NCI-H345 treated with DMSO at 0.1 percent for 48 hours (cell line): ENCODE measurements around the gene DFFB.

ENCODE experiments used
- DNase-seq: peaks from one replicate; lab custom pipeline; 2025; ENCODE audit not compliant: unreplicated experiment; lab: John Stamatoyannopoulos, UW

The DFFB gene

GRCh38 chr1:3828391-3828790, 28.9 kb upstream of the DFFB start:
- no peak for DNase-seq

GRCh38 chr1:3831689-3832088, 25.6 kb upstream of the DFFB start:
- DNase-seq, result no peak

- no peak for DNase-seq
Observed at GRCh38 chr1:3834701-3835100, 22.6 kb upstream of the DFFB start.

- no peak for DNase-seq
Observed at GRCh38 chr1:3836421-3836820, 20.9 kb upstream of the DFFB start.

- no peak for DNase-seq
Observed at GRCh38 chr1:3837200-3837599, 20.1 kb upstream of the DFFB start.

GRCh38 chr1:3837685-3838084, 19.6 kb upstream of the DFFB start:
- no peak for DNase-seq

- DNase-seq, result no peak
Observed at GRCh38 chr1:3838788-3839187, 18.5 kb upstream of the DFFB start.

GRCh38 chr1:3841491-3841890, 15.8 kb upstream of the DFFB start:
- no peak for DNase-seq

GRCh38 chr1:3842912-3843311, 14.4 kb upstream of the DFFB start:
- DNase-seq, result no peak

GRCh38 chr1:3846541-3846940, 10.7 kb upstream of the DFFB start:
- no peak for DNase-seq

GRCh38 chr1:3847081-3847480, 10.2 kb upstream of the DFFB start:
- DNase-seq, result no peak

GRCh38 chr1:3850857-3851256, 6.4 kb upstream of the DFFB start:
- DNase-seq, result no peak

- no peak for DNase-seq
Observed at GRCh38 chr1:3851292-3851691, 6.0 kb upstream of the DFFB start.

GRCh38 chr1:3852091-3852490, 5.2 kb upstream of the DFFB start:
- no peak for DNase-seq

GRCh38 chr1:3852711-3853485, 4.4 kb upstream of the DFFB start:
- no peak for DNase-seq

- DNase-seq, result no peak
Observed at GRCh38 chr1:3857791-3858129, 484 bp downstream of the DFFB start.

GRCh38 chr1:3858231-3858981, 1.1 kb downstream of the DFFB start:
- DNase-seq, result peak; percentile 1

GRCh38 chr1:3863231-3863935, 6.1 kb downstream of the DFFB start:
- peak; percentile 94 for DNase-seq

GRCh38 chr1:3864884-3865283, 7.6 kb downstream of the DFFB start:
- DNase-seq, result peak; percentile 65

- DNase-seq, result no peak
Observed at GRCh38 chr1:3865606-3866160, 8.4 kb downstream of the DFFB start.

GRCh38 chr1:3868464-3869006, 11.3 kb downstream of the DFFB start:
- no peak for DNase-seq
